K562 (cell line): Measurements from ENCODE around the gene FHDC1. TPM values are rescaled to one million over a fixed set of nuclear protein-coding genes. Genes with fewer than 3 reads are reported as not detected.

Source experiments
- RNF219 ChIP-seq: fragments of 250-450 bp; sonication (Bioruptor Pico); IDR thresholded peaks from 2 replicates; pipeline ENCODE4 v1.5.0; 2022; ENCODE audit warnings: mild to moderate bottlenecking
- ZNF318 ChIP-seq, 2 experiments: fragments of 450-650 bp; IDR thresholded peaks; 2 replicates each; pipeline ENCODE4 v1.6.1; 2016; ENCODE audit warnings: mild to moderate bottlenecking in 2 of 2, borderline replicate concordance in 1 of 2, low read depth in 1 of 2, moderate library complexity in 1 of 2
- polyA plus RNA-seq, 8 experiments: library from polyadenylated mRNA; depleted of rRNA in 4 of 8; stranded (reverse) in 5 of 8; unstranded in 3 of 8; fragments of >200 nt; fragmentation: Nextera tagmentation in 2 of 8; fragmentation: Illumina TruSeq in 1 of 8; extraction: Ambion mirVana in 2 of 8; extraction: Trizol in 1 of 8; gene quantifications; 2 replicates each; pipeline versions ENCODE4 v1.2.1 to v1.2.3, GENCODE V29; 2011 to 2014; ENCODE audit warnings: inconsistent platforms in 1 of 8, missing spikeins in 1 of 8
- total RNA-seq, 7 experiments: library from RNA; depleted of rRNA in 6 of 7; stranded (reverse); fragments of >200 nt in 6 of 7; fragmentation: Illumina TruSeq in 2 of 7; extraction: Trizol in 2 of 7; gene quantifications; 2 replicates each; pipeline versions ENCODE4 v1.2.1 to v1.2.3, GENCODE V29; 2011 to 2021; ENCODE audit warnings: low replicate concordance in 1 of 7

The FHDC1 gene
- total and polyA plus RNA-seq, 9 of the 15 experiments (the other 6 are each of a cell fraction or from before 2014, with no cell fraction given), result 0.01 to 0.43 (median 0.07) TPM

GRCh38 chr4:153001626-153002025 is 65.5 kb downstream of the FHDC1 start (continued):
- no peak for TF ChIP-seq ZNF318 (IDR thresholded peaks at IDR 0.05; ENCODE audit: borderline replicate concordance in 1 of 2, low read depth in 1 of 2)
- no peak for TF ChIP-seq RNF219 (CRISPR knock-in tag)
